H1 (cell line): ENCODE measurements around the gene DDX50. TPM values are rescaled to one million over a fixed set of nuclear protein-coding genes. Genes with fewer than 3 reads are reported as not detected.

Experiments
- CTCF ChIA-PET: fragments of 300-600 bp; sonication (Branson Sonifier 250); formaldehyde crosslinking; loops from one replicate; lab custom pipeline; 2021; ENCODE audit not compliant: partially characterized antibody; lab: Charles Lee
- POLR2A ChIA-PET: fragments of 300-600 bp; sonication (Branson Sonifier 250); formaldehyde crosslinking; loops from one replicate; lab custom pipeline; 2021; ENCODE audit warnings: inconsistent platforms; ENCODE audit not compliant: partially characterized antibody; lab: Charles Lee
- DNase-seq, 2 experiments: peaks; one replicate each; pipeline versions ENCODE4 v3.0.0 to v3.0.0-alpha.2; 2010 to 2022; ENCODE audit warnings: low spot score in 2 of 2, low read depth in 1 of 2, mixed read lengths in 1 of 2
- FAIRE-seq: peaks from 2 replicates; lab custom pipeline; 2011; peaks lifted over from hg19 to GRCh38; lab: Jason Lieb, UNC
- H2AFZ ChIP-seq: 2 replicates; pipeline ENCODE4 v1.8.1; 2012; ENCODE audit warnings: low read length, inconsistent platforms
- H2AK5ac ChIP-seq: 2 replicates; pipeline ENCODE4 v1.6.1; 2013; ENCODE audit warnings: low read depth, low read length
- H2BK120ac ChIP-seq: replicated peaks from 2 replicates; pipeline ENCODE3; 2013; ENCODE audit warnings: low read depth, low read length, inconsistent platforms
- H2BK12ac ChIP-seq: 2 replicates; pipeline ENCODE4 v1.6.1; 2013; ENCODE audit warnings: low read depth, low read length
- H2BK15ac ChIP-seq: 2 replicates; pipeline ENCODE4 v1.6.1; 2013; ENCODE audit warnings: low read length
- H2BK20ac ChIP-seq: 2 replicates; pipeline ENCODE4 v1.6.1; 2013; ENCODE audit warnings: low read length
- H2BK5ac ChIP-seq: 2 replicates; pipeline ENCODE4 v1.6.1; 2013; ENCODE audit warnings: low read depth, low read length
- H3K14ac ChIP-seq: 2 replicates; pipeline ENCODE4 v1.6.1; 2013; ENCODE audit warnings: inconsistent platforms; ENCODE audit not compliant: insufficient read length
- H3K18ac ChIP-seq: 2 replicates; pipeline ENCODE4 v1.6.1; 2013; ENCODE audit warnings: low read length; ENCODE audit errors: extremely low read depth
- H3K23ac ChIP-seq: 2 replicates; pipeline ENCODE4 v1.6.1; 2013; ENCODE audit warnings: inconsistent platforms; ENCODE audit not compliant: insufficient read length
- H3K23me2 ChIP-seq: 2 replicates; pipeline ENCODE4 v1.6.1; 2013; ENCODE audit warnings: low read depth, low read length
- H3K27ac ChIP-seq: 2 replicates; pipeline ENCODE4 v1.6.1; 2011; ENCODE audit warnings: low read depth, low read length, inconsistent platforms
- H3K27me3 ChIP-seq, 4 experiments: replicated peaks in 1 of 4; 1 replicate in 1 of 4; 2 replicates in 3 of 4; pipeline versions ENCODE4 v1.6.1 to v1.8.1; 2011 to 2013; ENCODE audit warnings: low read length in 3 of 4, mild to moderate bottlenecking in 3 of 4, inconsistent platforms in 2 of 4, mixed read lengths in 2 of 4, moderate library complexity in 1 of 4; ENCODE audit not compliant: control insufficient read depth in 3 of 4, insufficient read depth in 3 of 4; ENCODE audit errors: extremely low read depth in 1 of 4
- H3K36me3 ChIP-seq, 4 experiments: 2 replicates each; pipeline versions ENCODE4 v1.6.1 to v1.8.1; 2011 to 2013; ENCODE audit warnings: mild to moderate bottlenecking in 4 of 4, low read length in 3 of 4, moderate library complexity in 2 of 4, control low read depth in 1 of 4, inconsistent platforms in 1 of 4; ENCODE audit not compliant: insufficient read depth in 4 of 4, control insufficient read depth in 2 of 4
- H3K4ac ChIP-seq: replicated peaks from 2 replicates; pipeline ENCODE3; 2013; ENCODE audit warnings: low read length, low read depth, mixed read lengths, inconsistent platforms; ENCODE audit not compliant: insufficient read length
- H3K4me1 ChIP-seq, 4 experiments: replicated peaks in 1 of 4; 1 replicate in 1 of 4; 2 replicates in 3 of 4; pipeline versions ENCODE4 v1.6.1 to v1.8.1; 2011 to 2013; ENCODE audit warnings: low read length in 3 of 4, inconsistent platforms in 2 of 4, mixed read lengths in 1 of 4; ENCODE audit not compliant: insufficient read depth in 4 of 4, control insufficient read depth in 3 of 4
- H3K4me2 ChIP-seq, 2 experiments: 2 replicates each; pipeline versions ENCODE4 v1.6.1 to v1.8.1; 2011 to 2013; ENCODE audit warnings: low read depth in 2 of 2, low read length in 2 of 2, control low read depth in 1 of 2, inconsistent platforms in 1 of 2, mild to moderate bottlenecking in 1 of 2; ENCODE audit not compliant: insufficient read depth in 1 of 2
- H3K4me3 ChIP-seq, 4 experiments: fragments of 200-600, 300-600 bp in 1 of 4; sonication (generic), shearing (Covaris generic), sonication (Bioruptor Twin) in 1 of 4; 2 replicates each; pipeline versions ENCODE4 v1.5.1 to v1.8.1; 2011 to 2016; ENCODE audit warnings: low read length in 4 of 4, low read depth in 3 of 4, control low read depth in 2 of 4, inconsistent platforms in 2 of 4, mild to moderate bottlenecking in 2 of 4, mixed read lengths in 1 of 4, moderate library complexity in 1 of 4; ENCODE audit not compliant: insufficient read depth in 2 of 4; ENCODE audit errors: extremely low read depth in 1 of 4
- H3K56ac ChIP-seq: replicated peaks from 2 replicates; pipeline ENCODE3; 2013; ENCODE audit warnings: low read depth, mild to moderate bottlenecking, mixed read lengths, low read length, inconsistent platforms; ENCODE audit not compliant: insufficient read length
- H3K79me1 ChIP-seq: 2 replicates; pipeline ENCODE4 v1.6.1; 2013; ENCODE audit warnings: low read depth, low read length, control low read depth
- H3K79me2 ChIP-seq, 2 experiments: 2 replicates each; pipeline versions ENCODE4 v1.6.1 to v1.8.1; 2012 to 2013; ENCODE audit warnings: low read length in 2 of 2, mild to moderate bottlenecking in 2 of 2, inconsistent platforms in 1 of 2; ENCODE audit not compliant: insufficient read depth in 2 of 2, control insufficient read depth in 1 of 2
- H3K9ac ChIP-seq, 4 experiments: replicated peaks in 1 of 4; 1 replicate in 1 of 4; 2 replicates in 3 of 4; pipeline versions ENCODE4 v1.6.1 to v1.8.1; 2011 to 2013; ENCODE audit warnings: low read depth in 3 of 4, low read length in 3 of 4, control low read depth in 2 of 4, mild to moderate bottlenecking in 2 of 4, moderate library complexity in 2 of 4, inconsistent platforms in 1 of 4; ENCODE audit errors: extremely low read depth in 1 of 4
- H3K9me3 ChIP-seq, 2 experiments: 2 replicates each; pipeline versions ENCODE4 v1.6.1 to v1.8.1; 2012 to 2013; ENCODE audit warnings: mild to moderate bottlenecking in 2 of 2, moderate library complexity in 2 of 2, control low read depth in 1 of 2, inconsistent platforms in 1 of 2, low read depth in 1 of 2, low read length in 1 of 2, mixed read lengths in 1 of 2; ENCODE audit not compliant: insufficient read depth in 2 of 2
- H4K20me1 ChIP-seq, 2 experiments: replicated peaks in 1 of 2; 2 replicates each; pipeline versions ENCODE3 to v1.8.1; 2011 to 2013; ENCODE audit warnings: inconsistent platforms in 2 of 2, low read length in 2 of 2, mild to moderate bottlenecking in 1 of 2; ENCODE audit not compliant: insufficient read depth in 2 of 2, control insufficient read depth in 1 of 2
- H4K5ac ChIP-seq: 2 replicates; pipeline ENCODE4 v1.6.1; 2013; ENCODE audit warnings: low read length, low read depth, mixed read lengths, inconsistent platforms; ENCODE audit not compliant: insufficient read length
- H4K8ac ChIP-seq: 2 replicates; pipeline ENCODE4 v1.8.0; 2013; ENCODE audit warnings: mild to moderate bottlenecking, moderate library complexity, low read length, inconsistent platforms; ENCODE audit not compliant: insufficient read depth; ENCODE audit errors: extremely low read depth
- H4K91ac ChIP-seq: replicated peaks from 2 replicates; pipeline ENCODE3; 2013; ENCODE audit warnings: low read length, mixed read lengths, inconsistent platforms; ENCODE audit not compliant: insufficient read length
- BCL11A ChIP-seq, 2 experiments: IDR thresholded peaks; one replicate each; pipeline ENCODE4 v1.6.1; 2011; ENCODE audit warnings: low read depth in 2 of 2, low read length in 2 of 2, mild to moderate bottlenecking in 2 of 2
- CTBP2 ChIP-seq: IDR thresholded peaks from 2 replicates; pipeline ENCODE4 v1.7.0; 2011; ENCODE audit warnings: borderline replicate concordance, mild to moderate bottlenecking, moderate library complexity, mixed read lengths, low read length; ENCODE audit not compliant: insufficient read depth, insufficient read length
- E2F6 ChIP-seq: IDR thresholded peaks from 2 replicates; pipeline ENCODE4 v1.6.1; 2012; ENCODE audit warnings: inconsistent platforms
- EZH2 ChIP-seq: fragments of 200-600 bp; sonication (generic); IDR thresholded peaks from 2 replicates; pipeline ENCODE4 v1.7.1; 2012; ENCODE audit warnings: low read depth, mild to moderate bottlenecking, moderate library complexity, low read length, inconsistent platforms; ENCODE audit not compliant: severe bottlenecking
- JUN ChIP-seq: IDR thresholded peaks from 2 replicates; pipeline ENCODE4 v1.6.1; 2011; ENCODE audit warnings: low read depth, mild to moderate bottlenecking, improper control_type of control experiment, low read length
- KDM4A ChIP-seq: IDR thresholded peaks from one replicate; pipeline ENCODE4 v1.7.1; 2012; ENCODE audit warnings: low read depth, mild to moderate bottlenecking, moderate library complexity, low read length, inconsistent platforms; ENCODE audit not compliant: severe bottlenecking
- POLR2A ChIP-seq, 2 experiments: IDR thresholded peaks; 1 replicate in 1 of 2; 2 replicates in 1 of 2; pipeline ENCODE4 v1.6.1; 2011; ENCODE audit warnings: low read depth in 2 of 2, low read length in 2 of 2, mild to moderate bottlenecking in 2 of 2; ENCODE audit errors: control extremely low read depth in 1 of 2
- RAD21 ChIP-seq, 2 experiments: IDR thresholded peaks in 1 of 2; conservative IDR thresholded peaks in 1 of 2; 2 replicates each; pipeline ENCODE4 v1.6.1; 2011; ENCODE audit warnings: low read depth in 2 of 2, low read length in 2 of 2, improper control_type of control experiment in 1 of 2, inconsistent platforms in 1 of 2, mild to moderate bottlenecking in 1 of 2, moderate library complexity in 1 of 2
- SIN3A ChIP-seq, 2 experiments: IDR thresholded peaks in 1 of 2; conservative IDR thresholded peaks in 1 of 2; 2 replicates each; pipeline ENCODE4 v1.6.1; 2011 to 2012; ENCODE audit warnings: low read length in 2 of 2, improper control_type of control experiment in 1 of 2, low read depth in 1 of 2, mild to moderate bottlenecking in 1 of 2
- SIRT6 ChIP-seq: IDR thresholded peaks from one replicate; pipeline ENCODE4 v1.7.1; 2012; ENCODE audit warnings: low read length, inconsistent platforms
- SP2 ChIP-seq: IDR thresholded peaks from 2 replicates; pipeline ENCODE4 v1.6.1; 2012; ENCODE audit warnings: mild to moderate bottlenecking, low read length, inconsistent platforms
- TAF1 ChIP-seq: IDR thresholded peaks from 2 replicates; pipeline ENCODE4 v1.6.1; 2011; ENCODE audit warnings: mild to moderate bottlenecking, low read depth, low read length
- TAF7 ChIP-seq: optimal IDR thresholded peaks from 2 replicates; pipeline ENCODE3; 2011; ENCODE audit warnings: low read depth, mild to moderate bottlenecking, inconsistent platforms, low read length, moderate library complexity, borderline replicate concordance
- WGBS, 2 experiments: shearing (Covaris generic) in 1 of 2; methylation state at CpG; one replicate each; pipeline versions ENCODE4 v1.1.6 to v1.1.7; 2013 to 2015; ENCODE audit warnings: low lambda C conversion rate in 2 of 2, mixed read lengths in 2 of 2, inconsistent platforms in 1 of 2, low coverage in 1 of 2, missing lambda C conversion rate in 1 of 2; ENCODE audit not compliant: insufficient replicate concordance in 2 of 2, insufficient coverage in 1 of 2, insufficient read length in 1 of 2; ENCODE audit errors: extremely low coverage in 1 of 2, missing lambda C conversion rate in 1 of 2; 5-methylcytosine and 5-hydroxymethylcytosine counted together
- polyA plus RNA-seq, 7 experiments: library from polyadenylated mRNA; depleted of rRNA in 3 of 7; stranded (reverse) in 5 of 7; unstranded in 2 of 7; fragments of >200 nt in 5 of 7; fragments of 200-250 nt in 2 of 7; gene quantifications; 1 replicate in 5 of 7; 2 replicates in 1 of 7; 4 replicates in 1 of 7; pipeline versions ENCODE4 v1.2.1 to v1.2.3, GENCODE V29; 2011 to 2013; ENCODE audit warnings: missing spikeins in 2 of 7, mixed read lengths in 2 of 7
- total RNA-seq: library from RNA; stranded (reverse); fragmentation: NEBNext Ultra II Directional; extraction: Animal tissue kit (Norgen Biotek cat#: 25700); gene quantifications from 2 replicates; pipeline ENCODE4 v1.2.1, GENCODE V29; 2021

The DDX50 gene
- total and polyA plus RNA-seq, 2 of the 8 experiments (the other 6 are each of a cell fraction or from before 2014, with no cell fraction given) = 20.0 to 36.5 TPM

GRCh38 chr10:68987611-68988010, 86.5 kb downstream of the DDX50 start:
- H2BK120ac ChIP-seq = no peak overlapping the region
- peak overlapping the region in 1 of 2 experiments; percentile 45; a peak in 1 of 4 replicates for H3K4me2 ChIP-seq
- H3K79me1 ChIP-seq = peaks cover 4% of the 10 kb centered on the region
- no peak overlapping the region for H3K27ac ChIP-seq
- H3K4me3 ChIP-seq = no peak overlapping the region
- H3K36me3 ChIP-seq = peaks cover 10 to 25% (median 20%) of the 10 kb centered on the region in 4 experiments
- no peaks in the 10 kb centered on the region for H3K9me3 ChIP-seq
- H3K56ac ChIP-seq = no peak overlapping the region
- H4K20me1 ChIP-seq = peaks cover 0 to 3% of the 10 kb centered on the region in 2 experiments
- no peak overlapping the region for H3K18ac ChIP-seq
- no peak overlapping the region for H4K91ac ChIP-seq
- no peak overlapping the region for H3K14ac ChIP-seq
- no peak overlapping the region for H3K9ac ChIP-seq
- H2AFZ ChIP-seq = no peak overlapping the region
- no peak overlapping the region for H2BK5ac ChIP-seq
- no peak overlapping the region for H2AK5ac ChIP-seq
- no peak overlapping the region for H2BK12ac ChIP-seq
- POLR2A ChIA-PET = interaction anchor here (0.6 to 11.6 kb wide), 14 partner anchors 9 to 300 kb away, joined by 3 to 91 read pairs (median 4); partner anchors contain the start of gene DDX21
- FAIRE-seq (no peak), DNase-seq (no peak)
- H2BK20ac ChIP-seq = no peak overlapping the region
- H3K79me2 ChIP-seq = peaks cover 8 to 36% of the 10 kb centered on the region in 2 experiments
- H4K5ac ChIP-seq = no peak overlapping the region
- H3K27me3 ChIP-seq = no peaks in the 10 kb centered on the region
- CTCF ChIA-PET = interaction anchor here (0.6 to 3.2 kb wide), 8 partner anchors 18 to 640 kb away, joined by 3 to 14 read pairs (median 4); no protein-coding TSS in a partner anchor
- H3K23ac ChIP-seq = no peak overlapping the region
- no peak overlapping the region for H2BK15ac ChIP-seq
- no peaks in the 10 kb centered on the region; a peak in 1 of 7 replicates for H3K4me1 ChIP-seq
- no peak overlapping the region for H4K8ac ChIP-seq
- H3K4ac ChIP-seq = no peak overlapping the region
- H3K23me2 ChIP-seq = no peaks in the 10 kb centered on the region; the same call in 1 of the 2 replicates
- WGBS, 2 experiments = 84% methylated on average over 3 of the region's 3 CpGs; no CpG with 5 or more reads in 1 of the 2 experiments
- TF ChIP-seq TAF1 = no peak
- no peak for TF ChIP-seq E2F6
- no peak for TF ChIP-seq POLR2A (IDR thresholded peaks at IDR 0.05; ENCODE audit: control extremely low read depth in 1 of 2, low read depth in 2 of 2, low read length in 2 of 2)
- TF ChIP-seq BCL11A (IDR thresholded peaks at IDR 0.05; ENCODE audit: low read depth in 2 of 2, low read length in 2 of 2) = no peak
- TF ChIP-seq EZH2 = no peak
- TF ChIP-seq SP2 = no peak
- no peak for TF ChIP-seq TAF7
- no peak for TF ChIP-seq SIN3A (conservative IDR thresholded peaks at IDR 0.05 in 1 of 2, IDR thresholded peaks at IDR 0.05 in 1 of 2; ENCODE audit: low read depth in 1 of 2, low read length in 2 of 2)
- no peak for TF ChIP-seq JUN
- TF ChIP-seq SIRT6 = no peak
- no peak for TF ChIP-seq RAD21 (IDR thresholded peaks at IDR 0.05 in 1 of 2, conservative IDR thresholded peaks at IDR 0.05 in 1 of 2; ENCODE audit: low read depth in 2 of 2, low read length in 2 of 2)
- TF ChIP-seq KDM4A = no peak
- no peak for TF ChIP-seq CTBP2
